Calu3 (cell line): ENCODE data around the gene MLN. TPM values are rescaled to one million over a fixed set of nuclear protein-coding genes. Genes with fewer than 3 reads are reported as not detected.

Source experiments
- BruUV-seq: library from RNA; stranded (reverse); fragments of 400-500 nt; replicated peaks from 2 replicates; lab custom pipeline; 2021; lab: Mats Ljungman, UMichigan
- CTCF ChIA-PET: fragments of 300-600 bp; sonication (Branson Sonifier 250); formaldehyde crosslinking; loops from one replicate; lab custom pipeline; 2022; ENCODE audit warnings: antibody characterized with exemption; lab: Charles Lee
- DNase-seq: peaks from one replicate; pipeline ENCODE4 v3.0.0; 2022
- H3K27ac Mint-ChIP-seq: one replicate; pipeline ENCODE4 v1.8.0; 2022; ENCODE audit warnings: mixed read lengths; ENCODE audit not compliant: unreplicated experiment
- H3K27me3 Mint-ChIP-seq: one replicate; pipeline ENCODE4 v1.8.0; 2022; ENCODE audit warnings: mixed read lengths; ENCODE audit not compliant: unreplicated experiment
- H3K36me3 Mint-ChIP-seq: one replicate; pipeline ENCODE4 v1.8.0; 2022; ENCODE audit warnings: mild to moderate bottlenecking, moderate library complexity, mixed read lengths; ENCODE audit not compliant: insufficient read depth, unreplicated experiment
- H3K4me1 Mint-ChIP-seq: one replicate; pipeline ENCODE4 v1.8.0; 2022; ENCODE audit warnings: mild to moderate bottlenecking, low read depth, mixed read lengths; ENCODE audit not compliant: unreplicated experiment
- H3K4me3 Mint-ChIP-seq: one replicate; pipeline ENCODE4 v1.8.0; 2022; ENCODE audit warnings: mild to moderate bottlenecking, low read depth, moderate library complexity, mixed read lengths; ENCODE audit not compliant: unreplicated experiment
- H3K9me3 Mint-ChIP-seq: one replicate; pipeline ENCODE4 v1.8.0; 2022; ENCODE audit warnings: low read depth, mixed read lengths; ENCODE audit not compliant: unreplicated experiment
- CTCF ChIP-seq: fragments of 200-600 bp; IDR thresholded peaks from one replicate; pipeline ENCODE4 v1.8.0; 2022; ENCODE audit warnings: antibody characterized with exemption; ENCODE audit not compliant: unreplicated experiment
- intact Hi-C: fragments of 100-400 bp; cut with micrococcal nuclease; formaldehyde crosslinking; loops from one replicate; pipeline ENCODE4 v1.10.0; 2022; ENCODE audit not compliant: unreplicated experiment
- total RNA-seq: library from RNA; stranded (reverse); gene quantifications from 2 replicates; pipeline ENCODE4 v1.2.3, GENCODE V29; 2022

MLN gene
- total RNA-seq, 1 experiment from 2014 or later: not detected

- no peak overlapping the region for H3K27ac Mint-ChIP-seq
- intact Hi-C loops: no loop called here
- peaks cover 5% of the 10 kb centered on the region for H3K4me1 Mint-ChIP-seq
- no peaks in the 10 kb centered on the region for H3K36me3 Mint-ChIP-seq
- H3K4me3 Mint-ChIP-seq: no peak overlapping the region
- no peak for DNase-seq
- CTCF ChIA-PET: interaction anchor here (0.5 to 1.0 kb wide), 2 partner anchors 39 to 1602 kb away, joined by 3 to 6 read pairs; no protein-coding TSS in a partner anchor
- no TSS peak for BruUV-seq
- no peaks in the 10 kb centered on the region for H3K9me3 Mint-ChIP-seq
- H3K27me3 Mint-ChIP-seq: peaks cover 38% of the 10 kb centered on the region
- TF ChIP-seq CTCF: no peak
Observed at GRCh38 chr6:33750244-33750991, 53.4 kb downstream of the MLN start.

GRCh38 chr6:33749401-33749800 is 54.4 kb downstream of the MLN start:
- BruUV-seq: no TSS peak
- CTCF ChIA-PET: interaction anchor here (0.5 to 1.3 kb wide), 3 partner anchors 12 to 1603 kb away, joined by 3 to 6 read pairs (median 5); no protein-coding TSS in a partner anchor
- intact Hi-C loops: no loop called here
- Mint-ChIP-seq H3K36me3 (no peaks in the 10 kb centered on the region), H3K4me3 (no peak overlapping the region), H3K27me3 (peaks cover 38% of the 10 kb centered on the region), H3K27ac (no peak overlapping the region), H3K9me3 (no peaks in the 10 kb centered on the region), H3K4me1 (peaks cover 10% of the 10 kb centered on the region)
- TF ChIP-seq CTCF: no peak
- DNase-seq: no peak

DNA sequence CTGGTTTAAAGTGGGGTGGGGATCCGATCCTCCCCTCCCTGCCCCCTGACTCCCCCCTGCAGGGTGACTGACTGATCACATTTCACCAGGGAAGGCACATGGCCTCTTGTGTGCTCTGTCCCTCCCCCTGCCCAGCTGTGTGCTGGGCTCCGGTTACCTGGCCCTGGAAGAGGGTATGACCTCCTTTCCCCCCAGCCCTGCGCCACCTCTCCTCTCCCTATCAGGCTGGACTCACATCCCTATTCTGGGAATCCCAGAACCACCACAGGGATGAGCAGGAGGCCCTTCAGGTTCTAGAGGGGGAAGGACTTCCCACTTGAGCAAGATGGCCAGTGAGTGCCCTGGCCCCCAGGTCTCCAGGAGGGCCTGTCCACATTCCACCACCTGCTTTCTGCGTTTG is 55.0 kb downstream of the MLN start:
- CTCF ChIA-PET: interaction anchor here (1.3 kb wide), 1 partner anchor 12 kb away, joined by 5 read pairs; no protein-coding TSS in a partner anchor
- Mint-ChIP-seq H3K27ac (no peak overlapping the region), H3K27me3 (peaks cover 38% of the 10 kb centered on the region), H3K4me3 (no peak overlapping the region), H3K9me3 (no peaks in the 10 kb centered on the region), H3K4me1 (peaks cover 15% of the 10 kb centered on the region), H3K36me3 (no peaks in the 10 kb centered on the region)
- DNase-seq: no peak
- TF ChIP-seq CTCF: no peak
- BruUV-seq: no TSS peak
- intact Hi-C loops: no loop called here

GRCh38 chr6:33747823-33748222 is 56.0 kb downstream of the MLN start:
- Mint-ChIP-seq H3K27me3 (peaks cover 38% of the 10 kb centered on the region), H3K9me3 (no peaks in the 10 kb centered on the region), H3K4me1 (peaks cover 25% of the 10 kb centered on the region), H3K4me3 (no peak overlapping the region), H3K36me3 (no peaks in the 10 kb centered on the region), H3K27ac (no peak overlapping the region)
- no peak for DNase-seq
- BruUV-seq: no TSS peak
- no peak for TF ChIP-seq CTCF
- CTCF ChIA-PET: interaction anchor here (0.9 to 2.7 kb wide), 2 partner anchors 37 to 673 kb away, joined by 4 to 11 read pairs; partner anchors contain the start of gene UQCC2
- intact Hi-C loops: no loop called here
